HG03280 (cell line): ENCODE measurements around the gene PTPRN2.

ENCODE experiments used
- ATAC-seq: cut with Tn5 transposase; IDR thresholded peaks from one replicate; pipeline ENCODE4 v1.9.1; 2021; ENCODE audit warnings: mild to moderate bottlenecking, moderate library complexity; ENCODE audit not compliant: unreplicated experiment

Gene PTPRN2

DNA sequence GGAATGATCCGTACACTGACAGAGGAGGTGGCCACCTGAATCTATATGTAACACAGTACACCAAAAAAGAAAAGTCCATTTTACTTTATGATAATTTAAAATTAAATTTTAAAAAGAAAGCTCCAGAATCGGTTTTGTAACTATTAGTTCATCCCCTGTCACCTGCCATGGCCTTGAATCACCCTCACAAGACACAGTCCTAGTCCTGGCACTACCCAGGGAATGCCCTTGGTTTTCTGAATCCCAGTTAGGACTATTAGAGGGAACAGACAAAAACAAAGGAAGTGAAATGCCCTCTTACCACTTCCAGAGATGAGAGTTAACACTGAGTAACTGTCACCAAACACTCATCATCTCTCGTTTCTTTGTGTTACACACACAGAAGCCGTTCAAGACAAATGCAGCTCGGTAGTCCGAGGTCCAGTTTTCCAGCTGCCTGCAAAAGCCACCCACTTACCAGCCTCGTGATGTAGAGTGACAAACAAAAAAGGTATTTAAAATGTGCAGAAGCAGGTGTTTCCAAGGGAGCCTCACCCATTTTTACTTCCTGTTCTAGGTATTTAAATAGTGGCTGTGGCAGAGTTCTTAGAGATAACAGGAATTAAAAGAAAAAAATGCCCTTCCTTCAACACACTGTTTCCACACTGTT lies 6.1 kb downstream of the PTPRN2 start:
- no peak for ATAC-seq

DNA sequence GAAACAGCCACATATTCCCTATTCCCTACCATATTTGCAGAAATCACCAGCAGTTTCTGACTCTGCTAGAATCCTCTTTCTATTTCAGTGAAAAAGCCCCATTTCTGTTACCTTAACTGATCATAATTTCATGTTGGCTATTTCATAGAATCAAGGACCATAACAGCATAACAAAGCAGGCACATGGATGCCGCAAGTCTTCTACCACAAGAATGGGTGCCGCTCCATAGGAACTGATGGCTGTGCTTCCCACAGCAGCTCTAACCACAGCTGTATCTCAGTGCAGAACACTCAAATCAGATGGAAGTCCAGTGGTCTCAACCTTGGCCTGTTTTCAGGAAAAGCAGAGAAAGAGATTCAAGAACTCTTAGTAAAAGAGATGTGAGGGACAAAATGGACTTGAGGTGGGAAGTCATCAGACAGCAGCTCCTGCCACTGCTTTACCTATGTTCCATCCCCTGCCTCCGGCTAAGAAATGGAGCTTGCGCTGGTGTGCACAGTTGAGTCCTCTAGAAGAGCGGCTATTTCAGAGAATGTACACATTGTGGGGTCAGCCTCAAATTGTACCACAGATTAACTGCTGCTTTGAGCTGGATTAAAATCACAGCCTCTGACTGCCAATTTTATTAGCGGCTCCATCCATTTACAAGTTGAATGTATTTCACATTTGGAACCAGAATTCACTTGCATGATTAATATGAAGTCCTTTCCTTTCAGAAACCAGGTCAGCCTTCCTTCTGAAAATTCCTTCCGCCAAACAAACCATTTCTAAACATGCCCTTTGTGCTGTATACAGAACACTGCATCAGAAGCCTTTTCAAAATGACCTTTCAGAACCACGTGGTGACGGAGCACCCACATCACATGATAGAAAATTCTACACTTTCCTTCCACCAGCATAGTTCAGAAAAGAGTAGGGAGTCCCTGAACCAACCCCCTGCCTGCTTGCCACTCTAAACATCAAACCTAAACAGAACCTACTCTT lies 7.7 kb downstream of the PTPRN2 start:
- no peak for ATAC-seq

DNA sequence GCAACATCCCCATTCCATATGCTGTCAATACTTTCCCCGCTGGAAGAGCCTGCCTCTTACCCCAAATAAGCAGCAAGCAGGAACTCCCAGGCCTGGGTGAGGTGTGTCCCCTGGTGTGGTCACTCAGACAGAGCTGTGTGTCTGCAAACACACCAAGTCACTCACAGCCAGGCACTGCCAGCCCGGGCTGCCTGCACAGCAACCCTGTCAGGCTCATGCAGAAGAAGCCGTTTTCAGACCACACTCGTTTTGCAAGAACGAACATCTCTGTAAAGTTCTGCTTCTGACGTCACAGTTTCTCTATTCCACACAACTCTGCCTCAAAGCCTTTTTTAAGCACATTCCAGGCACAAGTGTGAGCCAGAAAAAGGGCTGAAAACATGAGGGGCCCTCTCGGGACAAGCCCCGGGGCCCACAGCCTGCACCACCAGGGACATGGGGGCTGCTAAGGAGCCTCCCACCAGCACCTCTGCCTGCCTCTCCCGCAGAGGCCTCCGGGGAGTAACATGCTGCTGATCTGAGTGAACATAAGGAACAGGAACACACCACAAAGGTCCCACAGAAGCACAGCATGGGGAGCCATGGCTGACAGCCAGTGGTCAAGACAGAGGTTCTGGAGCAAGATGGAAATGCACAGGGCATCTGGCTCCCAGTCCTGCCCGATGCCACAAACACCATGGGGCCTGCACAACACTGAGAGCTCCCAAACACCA lies 11.4 kb downstream of the PTPRN2 start:
- ATAC-seq: no peak

DNA sequence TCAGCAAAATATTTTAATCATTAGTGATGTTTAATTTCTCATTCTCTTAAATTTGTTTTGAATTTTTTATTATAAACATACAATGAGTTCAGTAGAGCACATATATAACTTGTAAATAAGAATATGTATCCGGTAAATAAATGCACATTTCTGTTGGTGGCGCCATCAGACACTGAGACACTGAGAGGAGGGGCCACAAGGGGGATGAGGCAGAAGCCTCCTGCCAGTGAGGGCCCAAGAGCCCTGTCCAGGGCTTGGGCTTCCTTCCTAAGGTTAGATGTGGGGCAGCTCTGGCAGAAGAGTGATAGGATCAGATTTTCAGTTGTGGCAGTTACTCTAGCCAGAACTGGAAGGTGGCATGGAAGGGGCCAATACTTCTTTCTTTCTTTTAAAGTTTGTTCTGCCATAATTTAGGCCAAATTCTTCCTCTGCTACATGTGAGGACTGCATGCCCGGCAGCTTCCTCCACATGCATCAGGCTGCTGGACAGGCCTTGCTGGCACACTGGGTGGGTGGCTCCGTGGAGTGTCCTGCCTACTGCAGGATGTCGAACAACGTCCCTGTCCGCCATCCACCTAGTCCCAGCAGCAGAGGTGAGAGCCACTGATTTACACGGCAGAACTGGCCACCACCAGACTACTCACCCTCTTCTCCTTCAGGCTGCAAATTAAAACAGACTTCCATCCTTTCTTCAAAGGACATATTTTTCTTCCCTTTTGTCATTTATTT lies 13.2 kb downstream of the PTPRN2 start:
- no peak for ATAC-seq

DNA sequence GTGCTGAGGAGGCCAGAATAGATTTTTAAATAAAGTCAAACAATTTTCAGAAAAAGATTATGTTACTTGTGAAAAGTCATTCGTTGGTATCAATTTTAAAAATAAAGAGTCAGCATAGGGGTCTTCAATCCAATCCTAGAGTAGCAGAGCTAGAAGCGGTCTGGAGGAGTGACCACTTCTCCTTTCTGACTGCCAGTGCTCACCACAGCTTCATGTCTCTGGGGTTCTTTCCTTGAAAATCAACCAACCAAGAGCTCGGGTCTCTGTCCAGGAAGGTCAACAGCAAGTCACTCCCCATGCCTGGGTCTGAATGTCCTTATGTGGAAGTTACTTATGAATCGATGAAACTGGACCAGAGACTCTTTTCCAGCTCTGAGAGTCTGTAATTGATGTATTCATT lies 14.3 kb downstream of the PTPRN2 start:
- no peak for ATAC-seq

DNA sequence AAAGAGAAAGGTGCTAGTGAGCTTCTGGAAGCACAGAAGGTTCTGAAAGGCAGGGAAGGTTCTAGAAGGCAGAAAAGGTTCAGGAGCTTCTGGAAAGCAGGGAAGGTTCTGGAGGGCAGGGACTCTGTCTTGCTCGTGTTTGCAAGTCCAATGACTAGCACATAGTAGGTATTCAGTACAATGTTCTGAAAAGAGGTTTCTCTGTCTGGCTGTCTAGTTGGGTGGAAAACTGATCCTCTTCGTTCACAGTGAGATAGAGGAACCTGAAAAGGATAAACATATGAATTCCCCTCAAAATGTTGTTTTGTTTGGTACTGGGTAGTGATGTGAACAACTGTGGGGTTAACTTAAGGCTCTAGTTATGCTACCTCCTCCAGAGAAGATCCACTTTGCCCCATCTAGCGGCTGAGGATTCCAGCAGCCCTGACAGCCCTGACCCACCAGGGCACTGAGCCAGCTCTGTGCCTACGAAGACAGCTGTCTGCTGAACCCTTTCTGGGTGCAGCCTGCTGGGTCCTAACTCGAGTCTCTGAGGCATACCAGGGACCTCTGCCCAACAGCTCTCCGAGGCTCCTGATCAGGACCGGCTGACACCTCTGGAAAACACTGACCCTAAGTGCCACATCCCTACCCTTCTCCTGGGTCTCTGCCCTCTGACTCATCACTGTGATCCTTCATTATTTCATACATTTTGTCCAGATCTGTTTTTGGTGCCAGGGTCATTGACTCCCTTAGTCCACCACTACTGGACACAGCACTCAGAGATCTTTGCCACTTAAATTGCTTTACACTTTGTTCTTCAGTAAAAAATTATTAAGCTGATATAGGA lies 15.4 kb downstream of the PTPRN2 start:
- ATAC-seq: no peak

DNA sequence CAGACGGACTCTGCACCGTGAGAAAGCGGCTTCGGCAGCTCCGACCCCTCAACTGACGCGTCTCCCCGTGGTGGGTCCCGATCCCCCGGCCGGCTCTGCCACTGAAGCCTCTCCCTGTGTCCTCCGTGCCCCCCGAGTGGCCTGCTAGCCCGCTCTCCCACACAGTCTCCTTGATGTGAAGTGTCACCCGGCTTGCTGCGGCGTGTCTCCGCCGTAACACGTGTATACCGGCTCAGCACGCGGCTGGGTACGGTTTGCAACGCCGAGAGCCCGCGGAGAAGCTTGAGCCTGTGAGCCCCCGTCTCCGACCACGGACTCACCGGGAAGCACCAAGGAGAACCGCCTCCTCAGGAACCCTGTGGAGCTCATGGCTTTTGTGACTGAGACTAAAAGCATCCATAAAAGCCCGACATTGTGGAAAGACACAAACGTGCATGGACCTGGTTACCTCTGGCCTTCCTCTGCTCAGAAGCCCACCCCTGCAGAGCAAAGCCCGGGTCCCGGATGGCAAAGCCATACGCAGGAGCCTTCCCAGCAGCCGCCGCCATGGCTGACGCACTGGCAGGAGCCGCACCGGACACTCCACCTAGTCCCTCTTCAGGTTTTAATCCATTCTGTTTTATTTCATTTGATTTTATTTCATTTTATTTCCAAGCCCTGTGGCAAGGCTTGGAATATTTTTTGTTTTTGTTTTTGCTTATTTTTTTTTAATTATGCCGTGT lies 17.0 kb downstream of the PTPRN2 start:
- ATAC-seq: no peak

DNA sequence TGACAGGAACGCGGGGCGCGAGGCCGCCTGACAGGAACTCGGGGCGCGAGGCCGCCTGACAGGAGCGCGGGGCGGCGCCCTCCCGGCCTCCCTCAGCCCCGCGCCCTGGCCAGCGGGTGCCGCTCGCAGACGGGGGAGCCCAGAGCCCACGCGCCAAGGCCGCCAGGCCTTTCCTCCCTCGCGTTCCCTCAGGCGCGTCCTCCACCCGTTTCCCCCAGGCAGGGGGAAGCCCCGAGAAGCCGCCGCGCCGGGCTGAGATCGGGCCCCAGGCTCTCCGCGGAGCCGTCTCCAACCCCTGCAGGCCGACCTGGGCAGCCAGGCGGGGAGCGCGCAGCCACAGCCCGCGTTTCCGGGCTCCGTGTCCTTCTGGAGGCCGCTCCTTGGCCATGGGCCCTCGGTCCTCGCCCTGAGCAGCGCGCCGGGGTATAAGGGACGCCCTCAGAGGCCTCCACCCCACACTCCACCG lies 17.7 kb downstream of the PTPRN2 start:
- no peak for ATAC-seq

DNA sequence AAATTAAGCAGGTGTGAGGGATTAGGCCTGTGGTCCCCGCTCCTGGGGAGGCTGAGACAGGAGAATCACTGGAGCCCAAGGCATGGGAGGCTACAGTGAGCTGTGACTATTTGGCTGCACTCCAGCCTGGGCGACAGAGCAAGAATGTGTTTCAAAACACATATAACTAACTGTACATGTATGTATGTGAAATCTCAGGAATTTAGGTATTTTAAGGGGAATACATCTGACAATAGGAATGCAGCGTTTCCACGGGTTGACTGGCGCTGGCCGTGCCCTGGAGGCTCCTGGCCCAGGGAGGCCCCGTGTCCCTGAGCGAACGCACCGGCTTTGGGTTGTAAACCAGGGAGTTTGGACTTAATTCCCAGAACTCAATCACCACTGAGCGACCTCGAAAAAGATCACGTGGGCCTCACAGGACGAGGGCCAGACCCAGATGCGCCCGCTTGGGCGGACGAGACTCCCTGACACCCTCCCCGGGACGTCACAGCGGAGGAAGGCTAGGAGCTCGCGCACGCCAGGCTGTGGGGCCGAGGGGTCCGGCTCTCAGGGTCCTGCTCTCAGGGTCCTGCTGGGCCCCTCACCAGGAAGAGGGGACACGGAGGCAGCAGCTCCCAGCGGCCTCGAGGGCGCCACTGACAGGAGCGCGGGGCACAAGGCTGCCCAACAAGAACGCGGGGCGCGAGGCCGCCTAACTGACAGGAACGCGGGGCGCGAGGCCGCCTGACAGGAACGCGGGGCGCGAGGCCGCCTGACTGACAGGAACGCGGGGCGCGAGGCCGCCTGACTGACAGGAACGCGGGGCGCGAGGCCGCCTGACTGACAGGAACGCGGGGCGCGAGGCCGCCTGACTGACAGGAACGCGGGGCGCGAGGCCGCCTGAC lies 18.4 kb downstream of the PTPRN2 start:
- ATAC-seq: no peak

DNA sequence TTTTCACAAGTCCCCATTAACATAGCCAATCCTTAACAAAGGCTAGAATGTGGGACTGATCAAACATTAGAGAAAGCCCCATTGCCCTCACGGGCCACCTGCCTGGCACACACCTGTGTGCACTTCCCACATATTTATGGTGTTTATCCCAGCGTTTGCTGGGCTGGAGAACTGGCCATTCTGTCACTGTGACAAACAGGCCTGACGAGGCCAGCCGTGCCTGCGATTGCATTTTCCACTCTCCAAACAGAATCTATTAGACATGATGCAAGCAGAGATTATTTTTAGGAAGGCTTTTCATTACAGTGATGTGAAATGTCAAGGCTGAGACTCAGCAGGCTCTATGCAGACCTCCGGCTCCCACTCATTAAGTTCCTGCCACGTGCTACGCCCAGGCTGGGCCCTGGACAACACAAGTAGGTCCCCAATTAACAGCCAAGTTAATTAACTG lies 20.4 kb downstream of the PTPRN2 start:
- ATAC-seq: no peak

DNA sequence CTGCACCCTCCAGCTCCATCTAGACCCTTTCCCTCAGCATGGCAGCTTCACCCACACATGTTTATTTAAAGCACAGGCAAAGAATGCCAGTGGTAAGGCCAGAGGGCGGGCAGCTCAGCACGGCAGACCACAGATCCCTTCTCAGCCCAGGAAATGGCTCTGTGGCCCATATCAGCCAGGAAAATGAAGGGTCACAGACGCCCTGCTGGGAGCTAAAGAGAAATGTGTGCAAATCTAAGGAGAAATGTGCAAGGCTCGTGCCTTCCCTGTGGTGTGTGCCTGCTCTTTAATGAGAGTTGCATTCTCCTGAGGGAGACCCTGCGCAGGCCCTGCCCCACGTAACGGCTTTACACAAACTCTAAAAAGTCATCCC lies 23.0 kb downstream of the PTPRN2 start:
- no peak for ATAC-seq

DNA sequence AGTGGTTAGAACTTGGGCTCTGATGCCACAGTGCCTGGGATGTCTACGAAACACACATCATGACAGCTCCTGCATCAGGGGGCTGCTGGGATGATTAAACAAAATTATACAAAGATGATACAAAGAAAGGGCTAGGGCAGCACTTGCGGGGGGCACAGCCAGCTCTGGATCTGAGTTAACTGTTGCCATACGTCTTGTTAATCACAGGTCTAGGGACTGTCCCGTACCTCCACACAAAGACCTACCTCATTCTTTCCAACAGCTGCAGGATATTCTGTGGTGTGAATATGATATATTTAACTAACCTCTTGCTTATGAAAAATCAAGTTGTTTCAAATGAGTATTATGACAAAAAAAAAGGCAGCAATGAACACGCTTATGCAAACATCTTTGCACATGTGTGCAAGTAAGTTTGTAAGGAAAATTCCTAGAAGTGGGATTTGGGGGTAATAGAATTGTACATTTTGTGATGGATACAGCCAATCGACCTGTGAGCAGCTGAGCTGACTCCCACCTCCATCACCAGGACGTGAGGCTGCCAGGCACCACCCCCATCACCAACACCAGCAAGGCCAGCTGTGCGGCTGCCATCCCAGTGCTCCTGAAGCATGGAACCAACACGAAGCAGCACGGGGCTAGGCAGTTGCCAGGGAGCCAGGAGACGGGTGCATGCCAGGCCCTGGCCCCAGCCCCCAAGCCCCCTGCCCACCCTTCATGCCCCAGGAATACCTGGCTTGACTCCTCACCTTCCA lies 23.5 kb downstream of the PTPRN2 start:
- ATAC-seq: no peak

DNA sequence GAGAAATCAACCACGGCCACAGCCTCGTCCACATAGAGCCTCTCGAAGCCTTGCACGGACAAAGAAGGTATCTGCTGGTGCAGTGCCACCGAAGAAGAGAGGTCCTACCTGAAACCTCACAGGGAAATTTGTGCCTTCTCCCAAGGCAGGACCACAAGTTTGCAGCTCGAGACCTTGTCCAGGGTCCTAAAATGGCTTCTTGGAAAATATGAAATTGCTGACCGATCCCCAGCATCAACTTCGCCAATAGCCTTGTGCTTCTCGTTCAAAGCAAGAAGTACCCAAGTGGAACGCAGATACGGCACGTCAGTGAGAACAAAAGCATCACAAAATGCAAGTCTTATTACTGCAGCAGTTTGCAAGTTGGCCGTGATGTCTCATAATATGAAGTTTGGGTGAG lies 24.6 kb downstream of the PTPRN2 start:
- ATAC-seq: no peak

DNA sequence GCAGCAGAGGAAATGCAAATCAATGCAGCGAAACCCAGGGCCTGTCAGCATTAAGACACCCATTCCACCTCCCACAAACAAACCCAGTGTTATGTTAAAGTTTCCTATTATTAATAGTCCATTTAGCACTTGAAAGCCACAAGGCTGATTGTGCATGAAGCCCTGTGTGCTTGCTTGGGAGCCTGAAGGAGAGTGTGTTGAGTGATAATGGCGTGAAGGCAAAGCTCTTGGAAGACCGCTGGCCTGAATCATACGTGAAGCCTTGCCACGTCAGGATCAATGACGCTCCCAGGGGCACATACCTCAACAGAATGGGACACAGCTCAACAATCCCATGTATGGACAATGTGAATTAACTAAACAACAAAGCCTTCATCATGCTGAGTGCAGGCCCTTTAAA lies 25.1 kb downstream of the PTPRN2 start:
- no peak for ATAC-seq

DNA sequence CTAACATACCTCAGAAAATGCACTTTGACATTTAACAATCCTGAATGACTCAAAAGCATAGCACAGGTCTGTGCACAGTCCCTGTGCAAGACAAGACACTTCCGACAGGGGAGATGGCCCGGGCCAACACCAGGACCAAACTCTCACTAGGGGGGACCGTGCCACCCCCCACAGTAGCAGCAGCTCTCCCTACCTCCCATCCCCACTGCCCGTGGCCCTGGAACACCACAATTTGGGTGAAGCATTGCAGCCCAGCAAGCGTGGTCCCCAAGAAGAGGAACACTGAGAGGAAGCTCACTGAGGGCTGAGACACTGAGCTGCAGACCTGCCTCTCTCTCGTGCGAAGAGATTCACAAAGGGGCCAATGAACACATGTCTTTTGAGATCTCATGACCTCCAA lies 26.0 kb downstream of the PTPRN2 start:
- ATAC-seq: no peak

DNA sequence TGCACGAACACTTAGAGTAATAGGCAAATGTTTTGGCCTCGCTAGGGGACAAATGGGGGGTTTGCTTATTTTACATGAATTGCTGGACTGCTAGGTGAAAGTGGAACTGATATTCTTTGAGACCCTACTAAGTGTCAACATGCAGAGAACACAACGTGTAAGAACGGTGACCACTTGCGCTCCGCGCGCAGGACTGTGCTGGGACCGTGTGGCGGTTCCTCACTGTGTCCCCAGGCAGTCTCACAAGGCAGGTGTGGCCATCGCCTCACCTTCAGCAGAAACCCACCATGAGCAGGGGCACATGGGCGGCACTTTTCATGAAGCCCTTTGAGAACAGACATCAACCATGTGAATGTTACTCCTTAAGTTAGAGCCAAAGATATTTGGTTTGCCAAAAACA lies 27.2 kb downstream of the PTPRN2 start:
- ATAC-seq: no peak

DNA sequence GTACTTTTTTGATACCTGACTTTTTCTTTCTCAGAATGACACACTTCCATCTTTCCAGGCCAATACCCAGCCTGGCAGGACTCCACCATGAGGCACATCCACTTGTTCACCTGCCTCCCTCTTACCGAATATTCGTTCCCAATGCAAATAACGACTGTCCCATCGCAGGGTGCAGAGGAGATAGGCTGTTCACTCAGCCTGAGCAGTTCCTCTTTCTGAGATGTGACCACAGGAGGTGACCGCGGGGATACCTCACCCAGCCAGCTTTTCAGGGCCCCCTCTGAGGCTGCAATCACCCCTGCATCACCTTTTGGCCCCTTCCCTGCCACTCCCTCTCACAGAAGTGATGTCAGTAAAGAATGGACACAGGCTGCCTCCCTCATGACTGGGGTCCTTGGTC lies 28.3 kb downstream of the PTPRN2 start:
- ATAC-seq: no peak

DNA sequence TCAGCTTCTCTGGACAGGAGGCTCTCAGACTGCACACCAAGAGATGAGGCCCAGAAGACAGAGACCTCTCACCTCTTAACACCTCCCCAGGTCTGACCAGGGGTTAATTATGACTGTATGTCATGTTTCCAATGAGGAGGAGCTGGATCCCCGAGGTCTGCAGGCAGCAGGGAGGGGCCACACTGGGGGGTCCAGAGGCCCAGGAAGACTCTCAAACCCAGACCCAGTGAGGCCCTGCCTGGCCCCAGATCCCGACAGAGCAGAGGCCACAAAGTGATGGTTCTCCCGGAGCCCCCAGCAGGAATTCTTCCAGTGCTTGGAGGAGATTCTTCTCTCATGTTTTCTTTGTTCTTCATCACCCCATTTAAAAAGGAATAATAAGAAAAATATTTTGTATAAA lies 28.8 kb downstream of the PTPRN2 start:
- no peak for ATAC-seq
